ENCODE measurements around the gene ADH4.

DNA sequence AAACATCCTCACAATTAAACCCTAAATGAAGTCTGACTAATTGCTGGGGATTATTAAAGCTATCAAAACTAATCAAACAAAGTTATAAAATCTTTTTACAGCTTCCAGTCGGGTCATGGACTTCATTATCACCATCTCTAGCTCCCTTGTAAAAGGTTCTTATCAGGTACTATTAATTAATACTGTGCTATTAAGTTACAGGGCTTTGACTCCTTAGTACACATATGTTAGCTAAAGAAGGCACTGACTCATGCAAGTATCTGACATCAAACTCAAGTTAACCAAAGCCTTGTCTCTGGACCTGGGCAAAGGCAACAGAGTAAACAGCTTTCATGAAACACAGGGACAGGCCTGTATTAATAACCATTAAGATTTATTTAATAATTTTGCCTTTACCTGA is 7.9 kb upstream of the ADH4 start:
- TF ChIP-seq NFIX (CRISPR knock-in tag; IDR thresholded peaks at IDR 0.05; ENCODE audit: low read depth): no peak
- TF ChIP-seq, protein P1, sequence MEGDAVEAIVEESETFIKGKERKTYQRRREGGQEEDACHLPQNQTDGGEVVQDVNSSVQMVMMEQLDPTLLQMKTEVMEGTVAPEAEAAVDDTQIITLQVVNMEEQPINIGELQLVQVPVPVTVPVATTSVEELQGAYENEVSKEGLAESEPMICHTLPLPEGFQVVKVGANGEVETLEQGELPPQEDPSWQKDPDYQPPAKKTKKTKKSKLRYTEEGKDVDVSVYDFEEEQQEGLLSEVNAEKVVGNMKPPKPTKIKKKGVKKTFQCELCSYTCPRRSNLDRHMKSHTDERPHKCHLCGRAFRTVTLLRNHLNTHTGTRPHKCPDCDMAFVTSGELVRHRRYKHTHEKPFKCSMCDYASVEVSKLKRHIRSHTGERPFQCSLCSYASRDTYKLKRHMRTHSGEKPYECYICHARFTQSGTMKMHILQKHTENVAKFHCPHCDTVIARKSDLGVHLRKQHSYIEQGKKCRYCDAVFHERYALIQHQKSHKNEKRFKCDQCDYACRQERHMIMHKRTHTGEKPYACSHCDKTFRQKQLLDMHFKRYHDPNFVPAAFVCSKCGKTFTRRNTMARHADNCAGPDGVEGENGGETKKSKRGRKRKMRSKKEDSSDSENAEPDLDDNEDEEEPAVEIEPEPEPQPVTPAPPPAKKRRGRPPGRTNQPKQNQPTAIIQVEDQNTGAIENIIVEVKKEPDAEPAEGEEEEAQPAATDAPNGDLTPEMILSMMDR (IDR thresholded peaks at IDR 0.05 in 2 of 3, conservative IDR thresholded peaks at IDR 0.05 in 1 of 3; ENCODE audit: insufficient read depth in 2 of 3, low read depth in 1 of 3, low read length in 3 of 3): no peak

Data from K562 (cell line).